H1 (cell line): ENCODE results near the gene ZDHHC3. TPM values are rescaled to one million over a fixed set of nuclear protein-coding genes. Genes with fewer than 3 reads are reported as not detected.

Experiments used
- CTCF ChIA-PET: fragments of 300-600 bp; sonication (Branson Sonifier 250); formaldehyde crosslinking; loops from one replicate; lab custom pipeline; 2021; ENCODE audit not compliant: partially characterized antibody; lab: Charles Lee
- POLR2A ChIA-PET: fragments of 300-600 bp; sonication (Branson Sonifier 250); formaldehyde crosslinking; loops from one replicate; lab custom pipeline; 2021; ENCODE audit warnings: inconsistent platforms; ENCODE audit not compliant: partially characterized antibody; lab: Charles Lee
- DNase-seq, 2 experiments: peaks; one replicate each; pipeline versions ENCODE4 v3.0.0 to v3.0.0-alpha.2; 2010 to 2022; ENCODE audit warnings: low spot score in 2 of 2, low read depth in 1 of 2, mixed read lengths in 1 of 2
- FAIRE-seq: peaks from 2 replicates; lab custom pipeline; 2011; peaks lifted over from hg19 to GRCh38; lab: Jason Lieb, UNC
- H2AFZ ChIP-seq: 2 replicates; pipeline ENCODE4 v1.8.1; 2012; ENCODE audit warnings: low read length, inconsistent platforms
- H2AK5ac ChIP-seq: 2 replicates; pipeline ENCODE4 v1.6.1; 2013; ENCODE audit warnings: low read depth, low read length
- H2BK120ac ChIP-seq: replicated peaks from 2 replicates; pipeline ENCODE3; 2013; ENCODE audit warnings: low read depth, low read length, inconsistent platforms
- H2BK12ac ChIP-seq: 2 replicates; pipeline ENCODE4 v1.6.1; 2013; ENCODE audit warnings: low read depth, low read length
- H2BK15ac ChIP-seq: 2 replicates; pipeline ENCODE4 v1.6.1; 2013; ENCODE audit warnings: low read length
- H2BK20ac ChIP-seq: 2 replicates; pipeline ENCODE4 v1.6.1; 2013; ENCODE audit warnings: low read length
- H2BK5ac ChIP-seq: 2 replicates; pipeline ENCODE4 v1.6.1; 2013; ENCODE audit warnings: low read depth, low read length
- H3K14ac ChIP-seq: 2 replicates; pipeline ENCODE4 v1.6.1; 2013; ENCODE audit warnings: inconsistent platforms; ENCODE audit not compliant: insufficient read length
- H3K18ac ChIP-seq: 2 replicates; pipeline ENCODE4 v1.6.1; 2013; ENCODE audit warnings: low read length; ENCODE audit errors: extremely low read depth
- H3K23ac ChIP-seq: 2 replicates; pipeline ENCODE4 v1.6.1; 2013; ENCODE audit warnings: inconsistent platforms; ENCODE audit not compliant: insufficient read length
- H3K23me2 ChIP-seq: 2 replicates; pipeline ENCODE4 v1.6.1; 2013; ENCODE audit warnings: low read depth, low read length
- H3K27ac ChIP-seq: 2 replicates; pipeline ENCODE4 v1.6.1; 2011; ENCODE audit warnings: low read depth, low read length, inconsistent platforms
- H3K27me3 ChIP-seq, 4 experiments: replicated peaks in 1 of 4; 1 replicate in 1 of 4; 2 replicates in 3 of 4; pipeline versions ENCODE4 v1.6.1 to v1.8.1; 2011 to 2013; ENCODE audit warnings: low read length in 3 of 4, mild to moderate bottlenecking in 3 of 4, inconsistent platforms in 2 of 4, mixed read lengths in 2 of 4, moderate library complexity in 1 of 4; ENCODE audit not compliant: control insufficient read depth in 3 of 4, insufficient read depth in 3 of 4; ENCODE audit errors: extremely low read depth in 1 of 4
- H3K36me3 ChIP-seq, 4 experiments: 2 replicates each; pipeline versions ENCODE4 v1.6.1 to v1.8.1; 2011 to 2013; ENCODE audit warnings: mild to moderate bottlenecking in 4 of 4, low read length in 3 of 4, moderate library complexity in 2 of 4, control low read depth in 1 of 4, inconsistent platforms in 1 of 4; ENCODE audit not compliant: insufficient read depth in 4 of 4, control insufficient read depth in 2 of 4
- H3K4ac ChIP-seq: replicated peaks from 2 replicates; pipeline ENCODE3; 2013; ENCODE audit warnings: low read length, low read depth, mixed read lengths, inconsistent platforms; ENCODE audit not compliant: insufficient read length
- H3K4me1 ChIP-seq, 4 experiments: replicated peaks in 1 of 4; 1 replicate in 1 of 4; 2 replicates in 3 of 4; pipeline versions ENCODE4 v1.6.1 to v1.8.1; 2011 to 2013; ENCODE audit warnings: low read length in 3 of 4, inconsistent platforms in 2 of 4, mixed read lengths in 1 of 4; ENCODE audit not compliant: insufficient read depth in 4 of 4, control insufficient read depth in 3 of 4
- H3K4me2 ChIP-seq, 2 experiments: 2 replicates each; pipeline versions ENCODE4 v1.6.1 to v1.8.1; 2011 to 2013; ENCODE audit warnings: low read depth in 2 of 2, low read length in 2 of 2, control low read depth in 1 of 2, inconsistent platforms in 1 of 2, mild to moderate bottlenecking in 1 of 2; ENCODE audit not compliant: insufficient read depth in 1 of 2
- H3K4me3 ChIP-seq, 4 experiments: fragments of 200-600, 300-600 bp in 1 of 4; sonication (generic), shearing (Covaris generic), sonication (Bioruptor Twin) in 1 of 4; 2 replicates each; pipeline versions ENCODE4 v1.5.1 to v1.8.1; 2011 to 2016; ENCODE audit warnings: low read length in 4 of 4, low read depth in 3 of 4, control low read depth in 2 of 4, inconsistent platforms in 2 of 4, mild to moderate bottlenecking in 2 of 4, mixed read lengths in 1 of 4, moderate library complexity in 1 of 4; ENCODE audit not compliant: insufficient read depth in 2 of 4; ENCODE audit errors: extremely low read depth in 1 of 4
- H3K56ac ChIP-seq: replicated peaks from 2 replicates; pipeline ENCODE3; 2013; ENCODE audit warnings: low read depth, mild to moderate bottlenecking, mixed read lengths, low read length, inconsistent platforms; ENCODE audit not compliant: insufficient read length
- H3K79me1 ChIP-seq: 2 replicates; pipeline ENCODE4 v1.6.1; 2013; ENCODE audit warnings: low read depth, low read length, control low read depth
- H3K79me2 ChIP-seq, 2 experiments: 2 replicates each; pipeline versions ENCODE4 v1.6.1 to v1.8.1; 2012 to 2013; ENCODE audit warnings: low read length in 2 of 2, mild to moderate bottlenecking in 2 of 2, inconsistent platforms in 1 of 2; ENCODE audit not compliant: insufficient read depth in 2 of 2, control insufficient read depth in 1 of 2
- H3K9ac ChIP-seq, 4 experiments: replicated peaks in 1 of 4; 1 replicate in 1 of 4; 2 replicates in 3 of 4; pipeline versions ENCODE4 v1.6.1 to v1.8.1; 2011 to 2013; ENCODE audit warnings: low read depth in 3 of 4, low read length in 3 of 4, control low read depth in 2 of 4, mild to moderate bottlenecking in 2 of 4, moderate library complexity in 2 of 4, inconsistent platforms in 1 of 4; ENCODE audit errors: extremely low read depth in 1 of 4
- H3K9me3 ChIP-seq, 2 experiments: 2 replicates each; pipeline versions ENCODE4 v1.6.1 to v1.8.1; 2012 to 2013; ENCODE audit warnings: mild to moderate bottlenecking in 2 of 2, moderate library complexity in 2 of 2, control low read depth in 1 of 2, inconsistent platforms in 1 of 2, low read depth in 1 of 2, low read length in 1 of 2, mixed read lengths in 1 of 2; ENCODE audit not compliant: insufficient read depth in 2 of 2
- H4K20me1 ChIP-seq, 2 experiments: replicated peaks in 1 of 2; 2 replicates each; pipeline versions ENCODE3 to v1.8.1; 2011 to 2013; ENCODE audit warnings: inconsistent platforms in 2 of 2, low read length in 2 of 2, mild to moderate bottlenecking in 1 of 2; ENCODE audit not compliant: insufficient read depth in 2 of 2, control insufficient read depth in 1 of 2
- H4K5ac ChIP-seq: 2 replicates; pipeline ENCODE4 v1.6.1; 2013; ENCODE audit warnings: low read length, low read depth, mixed read lengths, inconsistent platforms; ENCODE audit not compliant: insufficient read length
- H4K8ac ChIP-seq: 2 replicates; pipeline ENCODE4 v1.8.0; 2013; ENCODE audit warnings: mild to moderate bottlenecking, moderate library complexity, low read length, inconsistent platforms; ENCODE audit not compliant: insufficient read depth; ENCODE audit errors: extremely low read depth
- H4K91ac ChIP-seq: replicated peaks from 2 replicates; pipeline ENCODE3; 2013; ENCODE audit warnings: low read length, mixed read lengths, inconsistent platforms; ENCODE audit not compliant: insufficient read length
- JUN ChIP-seq: IDR thresholded peaks from 2 replicates; pipeline ENCODE4 v1.6.1; 2011; ENCODE audit warnings: low read depth, mild to moderate bottlenecking, improper control_type of control experiment, low read length
- RAD21 ChIP-seq, 2 experiments: IDR thresholded peaks in 1 of 2; conservative IDR thresholded peaks in 1 of 2; 2 replicates each; pipeline ENCODE4 v1.6.1; 2011; ENCODE audit warnings: low read depth in 2 of 2, low read length in 2 of 2, improper control_type of control experiment in 1 of 2, inconsistent platforms in 1 of 2, mild to moderate bottlenecking in 1 of 2, moderate library complexity in 1 of 2
- RFX5 ChIP-seq: IDR thresholded peaks from 2 replicates; pipeline ENCODE4 v1.6.1; 2011; ENCODE audit warnings: low read depth, low read length, improper control_type of control experiment, borderline replicate concordance
- SIRT6 ChIP-seq: IDR thresholded peaks from one replicate; pipeline ENCODE4 v1.7.1; 2012; ENCODE audit warnings: low read length, inconsistent platforms
- SIX5 ChIP-seq: IDR thresholded peaks from 2 replicates; pipeline ENCODE4 v1.6.1; 2011; ENCODE audit warnings: mild to moderate bottlenecking, low read depth, low read length
- SUZ12 ChIP-seq: fragments of 200-600 bp; sonication (generic); IDR thresholded peaks from 2 replicates; pipeline ENCODE4 v1.6.1; 2012; ENCODE audit warnings: mild to moderate bottlenecking, inconsistent platforms, low read length, moderate library complexity, mixed read lengths
- TCF12 ChIP-seq: IDR thresholded peaks from 2 replicates; pipeline ENCODE4 v1.6.1; 2011; ENCODE audit warnings: low read depth, mild to moderate bottlenecking, low read length
- TEAD4 ChIP-seq: IDR thresholded peaks from 2 replicates; pipeline ENCODE4 v1.6.1; 2012; ENCODE audit warnings: low read depth, low read length, inconsistent platforms, mixed read lengths
- WGBS, 2 experiments: shearing (Covaris generic) in 1 of 2; methylation state at CpG; one replicate each; pipeline versions ENCODE4 v1.1.6 to v1.1.7; 2013 to 2015; ENCODE audit warnings: low lambda C conversion rate in 2 of 2, mixed read lengths in 2 of 2, inconsistent platforms in 1 of 2, low coverage in 1 of 2, missing lambda C conversion rate in 1 of 2; ENCODE audit not compliant: insufficient replicate concordance in 2 of 2, insufficient coverage in 1 of 2, insufficient read length in 1 of 2; ENCODE audit errors: extremely low coverage in 1 of 2, missing lambda C conversion rate in 1 of 2; 5-methylcytosine and 5-hydroxymethylcytosine counted together
- polyA plus RNA-seq, 7 experiments: library from polyadenylated mRNA; depleted of rRNA in 3 of 7; stranded (reverse) in 5 of 7; unstranded in 2 of 7; fragments of >200 nt in 5 of 7; fragments of 200-250 nt in 2 of 7; gene quantifications; 1 replicate in 5 of 7; 2 replicates in 1 of 7; 4 replicates in 1 of 7; pipeline versions ENCODE4 v1.2.1 to v1.2.3, GENCODE V29; 2011 to 2013; ENCODE audit warnings: missing spikeins in 2 of 7, mixed read lengths in 2 of 7
- total RNA-seq: library from RNA; stranded (reverse); fragmentation: NEBNext Ultra II Directional; extraction: Animal tissue kit (Norgen Biotek cat#: 25700); gene quantifications from 2 replicates; pipeline ENCODE4 v1.2.1, GENCODE V29; 2021
- TF ChIP-seq, protein P1 (sequence below), 3 experiments: IDR thresholded peaks; 1 replicate in 2 of 3; 2 replicates in 1 of 3; pipeline versions ENCODE4 v1.5.1 to v1.6.1; 2011; ENCODE audit warnings: low read length in 3 of 3, mild to moderate bottlenecking in 3 of 3, inconsistent platforms in 2 of 3, low read depth in 1 of 3, moderate library complexity in 1 of 3; ENCODE audit not compliant: insufficient read depth in 1 of 3; ENCODE audit errors: control extremely low read depth in 1 of 3

ZDHHC3 gene
- total and polyA plus RNA-seq, 2 of the 8 experiments (the other 6 are each of a cell fraction or from before 2014, with no cell fraction given), result 77.4 to 88.7 TPM

- no peak overlapping the region for H2BK120ac ChIP-seq
- FAIRE-seq, result no peak
- no peak overlapping the region for H2BK12ac ChIP-seq
- no peak for DNase-seq
- H3K14ac ChIP-seq, result no peak overlapping the region
- no peak overlapping the region for H3K4ac ChIP-seq
- no peak overlapping the region for H4K91ac ChIP-seq
- 89% methylated on average over 3 of the region's 3 CpGs; no CpG with 5 or more reads in 1 of the 2 experiments for WGBS, 2 experiments
- no peaks in the 10 kb centered on the region for H3K79me1 ChIP-seq
- ChIA-PET POLR2A (no interaction called here), CTCF (no interaction called here)
- peaks cover 0 to 2% (median 0%) of the 10 kb centered on the region in 4 experiments; a peak in 1 of 7 replicates for H3K4me1 ChIP-seq
- H3K56ac ChIP-seq, result no peak overlapping the region
- H3K4me2 ChIP-seq, result no peak overlapping the region
- no peak overlapping the region for H4K5ac ChIP-seq
- H3K4me3 ChIP-seq, result no peak overlapping the region
- H3K23ac ChIP-seq, result no peak overlapping the region
- no peak overlapping the region for H2AK5ac ChIP-seq
- H2AFZ ChIP-seq, result no peak overlapping the region
- H3K79me2 ChIP-seq, result no peaks in the 10 kb centered on the region
- no peaks in the 10 kb centered on the region for H3K23me2 ChIP-seq
- H4K8ac ChIP-seq, result no peak overlapping the region
- H2BK15ac ChIP-seq, result no peak overlapping the region
- H3K27me3 ChIP-seq, result no peaks in the 10 kb centered on the region
- H2BK20ac ChIP-seq, result no peak overlapping the region
- H3K27ac ChIP-seq, result no peak overlapping the region
- no peak overlapping the region for H3K9ac ChIP-seq
- H3K9me3 ChIP-seq, result peaks cover 12 to 19% of the 10 kb centered on the region in 2 experiments; a peak in 3 of 4 replicates
- no peak overlapping the region for H2BK5ac ChIP-seq
- no peaks in the 10 kb centered on the region for H3K36me3 ChIP-seq
- H4K20me1 ChIP-seq, result no peaks in the 10 kb centered on the region
- H3K18ac ChIP-seq, result no peak overlapping the region
- TF ChIP-seq TCF12, result no peak
- TF ChIP-seq TEAD4, result no peak
- no peak for TF ChIP-seq JUN
- TF ChIP-seq SIRT6, result no peak
- TF ChIP-seq, protein P1, sequence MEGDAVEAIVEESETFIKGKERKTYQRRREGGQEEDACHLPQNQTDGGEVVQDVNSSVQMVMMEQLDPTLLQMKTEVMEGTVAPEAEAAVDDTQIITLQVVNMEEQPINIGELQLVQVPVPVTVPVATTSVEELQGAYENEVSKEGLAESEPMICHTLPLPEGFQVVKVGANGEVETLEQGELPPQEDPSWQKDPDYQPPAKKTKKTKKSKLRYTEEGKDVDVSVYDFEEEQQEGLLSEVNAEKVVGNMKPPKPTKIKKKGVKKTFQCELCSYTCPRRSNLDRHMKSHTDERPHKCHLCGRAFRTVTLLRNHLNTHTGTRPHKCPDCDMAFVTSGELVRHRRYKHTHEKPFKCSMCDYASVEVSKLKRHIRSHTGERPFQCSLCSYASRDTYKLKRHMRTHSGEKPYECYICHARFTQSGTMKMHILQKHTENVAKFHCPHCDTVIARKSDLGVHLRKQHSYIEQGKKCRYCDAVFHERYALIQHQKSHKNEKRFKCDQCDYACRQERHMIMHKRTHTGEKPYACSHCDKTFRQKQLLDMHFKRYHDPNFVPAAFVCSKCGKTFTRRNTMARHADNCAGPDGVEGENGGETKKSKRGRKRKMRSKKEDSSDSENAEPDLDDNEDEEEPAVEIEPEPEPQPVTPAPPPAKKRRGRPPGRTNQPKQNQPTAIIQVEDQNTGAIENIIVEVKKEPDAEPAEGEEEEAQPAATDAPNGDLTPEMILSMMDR (IDR thresholded peaks at IDR 0.05; ENCODE audit: control extremely low read depth in 1 of 3, insufficient read depth in 1 of 3, low read depth in 1 of 3, low read length in 3 of 3), result no peak
- TF ChIP-seq SIX5, result no peak
- TF ChIP-seq RFX5, result no peak
- TF ChIP-seq RAD21 (IDR thresholded peaks at IDR 0.05 in 1 of 2, conservative IDR thresholded peaks at IDR 0.05 in 1 of 2; ENCODE audit: low read depth in 2 of 2, low read length in 2 of 2), result no peak
- TF ChIP-seq SUZ12, result no peak
These were observed 65.3 kb downstream of the ZDHHC3 start for GRCh38 chr3:44910693-44911092.
